ENCODE data around the gene AHCTF1.
A peak's percentile ranks its signal among the peaks of the same experiment; 100 is the strongest.

Gene AHCTF1

GRCh38 chr1:246947255-246947654 lies 15.5 kb upstream of the AHCTF1 start:
- no peak for DNase-seq (ENCODE audit: low read depth, low spot score)
- no peak overlapping the region for H3K4me3 ChIP-seq (ENCODE audit: low read depth, low read length)
- CTCF ChIA-PET: no interaction called here
- POLR2A ChIA-PET: no interaction called here
- no peak for TF ChIP-seq CTCF (IDR thresholded peaks at IDR 0.05; ENCODE audit: insufficient read depth, low read length, missing control alignments)

DNA sequence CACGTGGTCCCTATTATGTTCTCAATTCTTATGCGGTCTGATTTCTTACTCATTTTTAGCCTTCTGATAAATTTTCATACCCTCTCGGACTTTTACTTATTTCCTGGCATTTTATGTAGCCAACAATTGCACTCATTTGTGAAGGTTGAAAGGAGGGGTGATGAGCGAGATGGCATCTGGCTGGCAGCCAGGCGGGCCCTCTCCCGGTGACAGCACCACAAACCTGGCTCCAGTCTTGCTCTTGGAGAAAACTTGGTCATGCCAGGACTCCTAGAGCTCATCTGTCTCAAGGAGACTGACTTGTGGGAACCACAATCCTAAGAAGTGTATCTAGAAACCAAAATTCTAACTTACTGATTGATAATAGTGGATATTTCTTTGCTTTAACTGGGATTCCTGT lies 14.6 kb upstream of the AHCTF1 start:
- DNase-seq (ENCODE audit: low read depth, low spot score): no peak
- ChIA-PET CTCF (no interaction called here), POLR2A (no interaction called here)
- no peak overlapping the region for H3K4me3 ChIP-seq (ENCODE audit: low read depth, low read length)
- no peak for TF ChIP-seq CTCF (IDR thresholded peaks at IDR 0.05; ENCODE audit: insufficient read depth, low read length, missing control alignments)

DNA sequence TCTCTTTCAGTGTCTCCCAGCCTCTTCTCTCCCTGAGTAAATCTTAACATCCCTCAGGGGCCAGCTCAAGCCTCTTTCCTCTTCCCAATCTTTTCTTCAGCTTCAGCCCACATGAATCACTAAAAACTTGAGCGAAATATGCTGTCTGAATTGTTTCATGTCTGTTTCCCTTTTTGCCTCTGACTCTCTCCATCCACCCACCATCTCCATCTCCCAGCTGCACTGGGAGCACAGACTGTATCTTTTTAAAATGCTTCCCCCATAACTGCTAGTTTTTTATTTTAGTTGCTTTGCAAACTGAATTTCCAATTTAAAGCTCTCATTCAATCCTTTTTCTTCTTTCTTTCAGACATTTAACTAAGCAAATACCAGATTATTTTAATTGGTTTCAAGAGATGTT lies 3.0 kb upstream of the AHCTF1 start:
- ChIA-PET POLR2A (no interaction called here), CTCF (interaction anchor here (2.3 kb wide), 1 partner anchor 144 kb away, joined by 9 read pairs; the partner anchor contains the start of gene ZNF670)
- no peak for DNase-seq (ENCODE audit: low read depth, low spot score)
- no peak overlapping the region for H3K4me3 ChIP-seq (ENCODE audit: low read depth, low read length)
- no peak for TF ChIP-seq CTCF (IDR thresholded peaks at IDR 0.05; ENCODE audit: insufficient read depth, low read length, missing control alignments)

DNA sequence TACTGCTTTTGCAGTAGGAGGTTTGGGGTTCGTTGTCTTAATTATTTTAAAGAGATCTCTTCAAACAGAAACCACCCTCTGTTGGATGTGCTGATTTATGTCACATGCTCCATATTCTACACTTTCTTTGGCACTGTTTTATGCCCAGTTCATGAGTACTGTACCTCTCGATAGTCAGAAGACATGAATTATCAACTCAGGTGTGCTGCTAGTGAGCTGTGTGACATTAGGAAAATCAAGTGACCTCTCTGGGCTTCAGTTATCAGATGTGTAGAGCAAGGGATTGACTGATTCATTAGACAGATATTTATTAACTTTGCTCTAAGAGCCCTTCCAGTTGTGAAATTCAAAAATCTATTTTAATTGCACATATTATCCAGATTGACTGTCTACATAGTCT lies 2.1 kb upstream of the AHCTF1 start:
- ChIA-PET POLR2A (no interaction called here), CTCF (interaction anchor here (2.3 kb wide), 1 partner anchor 145 kb away, joined by 9 read pairs; the partner anchor contains the start of gene ZNF670)
- no peak for DNase-seq (ENCODE audit: low read depth, low spot score)
- no peak overlapping the region for H3K4me3 ChIP-seq (ENCODE audit: low read depth, low read length)
- TF ChIP-seq CTCF (IDR thresholded peaks at IDR 0.05; ENCODE audit: insufficient read depth, low read length, missing control alignments): no peak

GRCh38 chr1:246932366-246932700 lies 585 bp upstream of the AHCTF1 start:
- H3K4me3 ChIP-seq (ENCODE audit: low read depth, low read length): peak overlapping the region; percentile 85

GRCh38 chr1:246930830-246931548 lies 759 bp downstream of the AHCTF1 start:
- no peak for DNase-seq (ENCODE audit: low read depth, low spot score)
- CTCF ChIA-PET: no interaction called here
- peak overlapping the region; percentile 85 for H3K4me3 ChIP-seq (ENCODE audit: low read depth, low read length)
- TF ChIP-seq CTCF (IDR thresholded peaks at IDR 0.05; ENCODE audit: insufficient read depth, low read length, missing control alignments): no peak
- POLR2A ChIA-PET: no interaction called here

More at GRCh38 chr1:246932366-246932700, 585 bp upstream of the AHCTF1 start:
- TF ChIP-seq CTCF (IDR thresholded peaks at IDR 0.05; ENCODE audit: insufficient read depth, low read length, missing control alignments): no peak
- no peak for DNase-seq (ENCODE audit: low read depth, low spot score)
- POLR2A ChIA-PET: no interaction called here
- CTCF ChIA-PET: interaction anchor here (1.0 kb wide), 1 partner anchor 15 kb away, joined by 4 read pairs; no protein-coding TSS in a partner anchor
